NCI-H1417 (cell line): ENCODE measurements around the gene SLC4A1AP.
"Not testable (repeated sequence)": the region's sequence is repeated elsewhere in the genome, so short reads cannot be mapped to it uniquely, and the experiment has no call there.

Source experiments
- DNase-seq, 3 experiments: peaks; one replicate each; lab custom pipeline; 2025; lab: John Stamatoyannopoulos, UW

Gene SLC4A1AP

DNA sequence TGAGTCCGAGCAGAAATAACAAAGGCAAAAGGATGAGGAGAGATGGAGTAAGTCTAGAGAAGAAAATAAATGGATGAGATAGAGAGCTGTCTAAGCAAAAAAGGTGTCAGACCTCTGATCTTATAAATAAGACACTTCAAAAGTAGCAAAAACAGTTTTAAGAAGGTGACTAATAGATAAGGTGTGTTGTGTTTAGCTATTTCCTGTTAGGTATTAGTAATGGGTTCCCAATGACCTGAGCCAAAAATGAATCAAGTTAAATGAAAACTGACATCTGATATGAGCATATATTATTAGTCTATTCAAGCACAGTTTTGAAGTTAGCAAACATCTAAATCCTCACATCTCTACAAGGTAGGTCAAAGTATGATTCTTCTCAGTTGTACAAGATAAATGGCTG, 10.9 kb upstream of the SLC4A1AP start:
- DNase-seq, result no peak

DNA sequence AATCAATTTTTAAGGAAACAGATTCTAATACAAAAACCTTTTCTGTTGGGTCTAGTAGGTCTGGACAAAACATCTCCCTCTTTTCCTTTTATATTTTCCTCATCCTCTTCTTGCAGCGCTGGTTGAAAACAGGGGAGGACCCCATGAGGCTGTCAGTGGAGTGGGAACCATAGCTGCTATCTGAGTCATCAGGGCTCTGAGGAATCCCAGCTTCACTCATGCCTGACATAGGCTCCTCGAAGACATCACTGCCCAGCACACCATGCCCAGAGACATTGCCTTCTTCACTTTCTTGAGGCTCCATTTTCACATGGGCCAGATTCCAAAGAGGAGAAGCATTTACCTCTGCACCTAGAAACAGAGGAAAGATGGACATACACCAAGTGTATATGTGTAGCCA, 10.3 kb upstream of the SLC4A1AP start:
- DNase-seq, result no peak

DNA sequence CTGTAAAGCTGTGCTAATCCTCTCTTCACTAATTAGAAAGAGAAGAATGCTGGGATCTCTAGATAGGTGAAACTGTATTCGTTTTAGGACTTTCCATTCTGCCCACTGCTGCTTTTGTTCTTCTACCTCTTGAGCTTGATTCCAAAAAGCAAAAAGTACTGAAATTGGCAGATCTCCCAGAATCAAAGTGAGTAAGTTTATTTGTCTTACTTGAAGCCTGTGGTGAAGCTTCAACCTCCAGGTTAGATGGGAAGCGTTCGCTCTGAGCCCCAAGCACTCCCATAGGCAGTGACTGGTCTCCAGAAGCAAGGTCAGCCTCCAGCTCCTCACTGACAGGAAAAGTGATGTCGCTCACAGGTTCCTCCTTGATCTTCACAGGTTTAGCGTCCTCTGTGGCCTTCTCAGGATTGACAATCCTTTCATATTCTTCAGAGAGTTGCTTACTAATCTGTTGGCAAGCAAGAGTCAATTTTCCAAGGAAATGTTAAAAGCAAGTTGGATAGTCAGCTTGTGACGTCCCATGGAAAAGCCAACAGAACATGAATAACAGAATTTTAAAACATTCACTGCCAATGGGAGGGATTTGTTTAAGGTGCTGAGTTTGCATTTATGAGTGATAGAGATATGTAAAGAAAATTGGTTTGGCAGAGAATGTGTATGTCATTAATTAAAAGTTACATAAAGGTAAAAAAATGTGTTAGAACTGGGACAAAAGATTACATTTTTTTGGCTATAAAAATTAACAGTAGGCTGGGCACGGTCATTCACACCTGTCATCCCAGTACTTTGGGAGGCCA, 8.3 kb upstream of the SLC4A1AP start:
- no peak for DNase-seq

DNA sequence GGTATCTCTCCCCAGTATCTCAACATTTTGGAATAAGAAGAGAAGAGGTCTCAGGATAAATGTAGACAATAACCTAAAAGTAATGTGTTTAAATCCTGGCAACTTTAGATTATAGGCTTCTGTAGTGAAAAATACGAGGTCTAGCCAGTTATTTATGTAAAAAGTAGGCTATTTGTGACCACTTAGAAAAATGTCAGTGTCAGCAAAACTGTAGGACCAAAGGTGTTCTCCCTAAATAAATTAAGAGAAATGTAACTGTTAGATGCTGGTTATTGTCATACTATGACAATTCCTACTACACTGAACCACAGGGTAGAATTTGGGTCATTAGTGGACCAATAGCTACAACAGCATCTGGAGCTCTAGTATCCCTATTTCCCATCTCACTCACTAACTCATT, 2.3 kb upstream of the SLC4A1AP start:
- no peak for DNase-seq

DNA sequence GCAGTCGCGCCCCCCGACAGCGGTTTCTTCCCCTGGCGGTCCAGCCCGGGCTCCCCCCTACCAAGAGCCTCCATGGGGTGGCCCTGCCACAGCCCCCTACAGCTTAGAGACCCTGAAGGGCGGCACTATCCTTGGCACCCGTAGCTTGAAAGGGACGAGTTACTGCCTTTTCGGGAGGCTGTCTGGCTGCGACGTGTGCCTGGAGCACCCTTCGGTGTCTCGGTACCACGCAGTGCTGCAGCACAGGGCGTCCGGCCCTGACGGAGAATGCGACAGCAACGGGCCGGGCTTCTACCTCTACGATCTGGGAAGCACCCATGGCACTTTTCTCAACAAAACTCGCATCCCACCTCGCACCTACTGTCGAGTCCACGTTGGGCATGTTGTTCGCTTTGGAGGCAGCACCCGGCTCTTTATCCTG, 475 bp downstream of the SLC4A1AP start:
- DNase-seq, result no peak

DNA sequence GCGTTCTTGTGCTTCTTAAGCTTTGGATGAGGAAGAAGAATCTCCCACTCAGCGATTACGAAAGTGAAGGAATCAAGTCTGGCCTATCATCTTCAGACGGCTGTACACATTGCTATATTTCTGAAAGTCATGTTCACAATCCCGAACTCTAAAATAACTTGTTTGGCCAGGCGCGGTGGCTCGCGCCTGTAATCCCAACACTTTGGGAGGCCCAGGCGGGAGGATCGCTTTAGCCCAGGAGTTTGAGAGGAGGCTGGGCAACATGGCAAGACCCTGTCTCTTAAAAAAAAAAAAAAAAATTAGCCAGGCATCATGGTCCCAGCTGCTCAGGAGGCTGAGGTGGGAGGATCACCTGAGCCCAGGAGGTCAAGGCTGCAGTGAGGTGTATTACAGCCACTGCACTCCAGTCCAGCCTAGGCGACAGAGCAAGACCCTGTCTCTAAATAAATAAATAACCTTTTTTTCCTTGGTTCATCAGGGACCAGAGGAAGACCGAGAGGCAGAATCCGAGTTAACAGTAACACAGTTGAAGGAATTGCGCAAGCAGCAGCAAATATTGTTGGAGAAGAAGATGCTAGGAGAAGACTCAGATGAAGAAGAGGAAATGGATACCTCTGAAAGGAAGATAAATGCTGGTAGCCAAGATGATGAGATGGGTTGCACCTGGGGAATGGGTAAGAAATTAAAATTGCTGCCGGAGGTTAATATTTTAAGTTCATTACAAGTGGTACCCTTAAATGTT, 1.1 kb downstream of the SLC4A1AP start:
- DNase-seq, result no peak

DNA sequence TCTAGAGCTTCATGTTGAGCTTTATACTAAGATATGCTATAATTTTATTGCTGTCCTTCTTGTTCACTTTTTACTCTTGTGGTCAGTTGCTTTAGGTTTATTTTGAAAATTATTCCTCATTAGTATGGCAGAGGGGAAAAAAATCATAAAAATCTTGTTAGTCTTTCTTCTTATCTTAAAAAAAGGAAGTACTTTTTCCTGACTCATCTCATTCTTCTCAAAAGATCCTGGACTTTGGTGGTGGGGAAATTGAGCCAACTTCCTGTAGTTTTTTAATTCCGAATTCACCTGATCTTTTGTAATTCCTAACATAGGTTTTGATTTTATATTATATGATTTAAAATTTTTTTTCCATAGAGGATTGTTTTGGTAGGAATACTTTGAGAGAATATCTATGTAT, 3.8 kb downstream of the SLC4A1AP start:
- no peak for DNase-seq

DNA sequence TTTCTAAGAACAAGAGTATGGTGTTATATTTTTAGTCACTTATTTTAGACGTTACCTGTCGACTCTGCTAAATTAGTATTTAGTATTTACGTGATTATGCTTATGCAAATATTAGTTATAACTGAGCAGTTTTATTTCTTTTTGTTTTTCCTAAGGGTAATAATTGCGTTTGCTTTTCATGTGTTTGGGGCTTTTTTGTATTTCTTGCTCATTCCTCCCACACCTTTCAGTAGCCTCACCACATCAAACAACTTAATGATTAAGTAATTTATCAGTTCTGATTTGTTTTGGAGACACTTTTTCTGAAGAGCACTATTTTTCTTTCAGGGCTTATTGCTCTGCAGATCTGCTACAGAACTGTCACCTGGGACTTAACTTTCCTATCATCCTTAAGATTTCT, 7.5 kb downstream of the SLC4A1AP start:
- DNase-seq, result no peak

DNA sequence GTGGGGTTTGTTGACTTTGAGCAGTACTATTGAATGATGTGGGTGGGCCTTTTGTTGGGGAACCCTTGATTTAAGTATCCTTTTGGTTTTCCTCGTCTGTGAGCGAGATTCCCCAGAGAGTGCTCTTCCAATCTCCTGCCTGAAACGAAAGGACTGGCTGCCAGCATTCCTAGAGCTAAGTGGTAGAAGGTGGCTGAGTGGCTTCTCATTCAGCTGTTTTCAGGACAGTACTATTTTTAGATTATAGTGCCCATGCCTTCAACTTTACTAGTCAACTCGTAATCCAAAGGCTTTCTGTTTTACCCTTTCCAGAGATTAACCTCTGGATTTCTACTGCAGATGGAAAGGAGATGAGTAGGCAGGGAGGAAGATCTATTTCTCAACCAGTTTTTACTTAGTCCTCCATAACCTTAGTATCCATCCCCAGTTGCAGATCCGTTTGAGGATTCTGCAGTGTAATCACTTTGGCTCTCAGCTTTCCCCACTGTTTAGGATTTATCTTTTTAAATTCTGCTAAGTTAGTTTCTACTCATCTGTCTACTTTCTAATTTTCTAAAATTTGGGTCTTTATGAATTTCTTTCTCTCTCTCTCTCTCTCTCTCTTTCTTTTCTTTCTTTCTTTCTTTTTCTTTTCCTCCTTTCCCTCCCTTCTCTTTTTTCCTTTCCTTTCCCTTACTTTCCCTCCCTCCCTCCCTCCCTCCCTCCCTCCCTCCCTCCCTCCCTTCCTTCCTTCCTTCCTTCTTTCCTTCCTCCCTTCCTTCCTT, 9.2 kb downstream of the SLC4A1AP start:
- DNase-seq, result peak in 1 of 3 experiments; percentile 75

DNA sequence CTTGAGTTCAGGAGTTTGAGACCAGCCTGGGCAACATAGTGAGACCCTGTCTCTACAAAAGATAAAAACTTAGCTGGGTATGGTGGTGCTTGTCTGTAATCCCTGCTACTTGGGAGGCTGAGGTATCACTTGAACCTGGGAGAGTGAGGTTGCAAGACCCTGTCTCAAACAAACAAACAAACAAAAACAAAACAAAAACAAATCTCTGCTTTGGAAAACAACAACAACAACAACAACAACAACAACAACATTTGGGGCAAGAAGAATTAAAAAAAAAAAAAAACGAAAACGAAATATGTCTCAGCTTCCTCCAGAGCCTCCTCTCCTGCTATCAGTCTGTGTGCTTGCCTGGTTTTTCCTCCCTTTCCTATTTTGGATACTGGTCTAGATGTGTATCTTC, 16.9 kb downstream of the SLC4A1AP start:
- no peak for DNase-seq

DNA sequence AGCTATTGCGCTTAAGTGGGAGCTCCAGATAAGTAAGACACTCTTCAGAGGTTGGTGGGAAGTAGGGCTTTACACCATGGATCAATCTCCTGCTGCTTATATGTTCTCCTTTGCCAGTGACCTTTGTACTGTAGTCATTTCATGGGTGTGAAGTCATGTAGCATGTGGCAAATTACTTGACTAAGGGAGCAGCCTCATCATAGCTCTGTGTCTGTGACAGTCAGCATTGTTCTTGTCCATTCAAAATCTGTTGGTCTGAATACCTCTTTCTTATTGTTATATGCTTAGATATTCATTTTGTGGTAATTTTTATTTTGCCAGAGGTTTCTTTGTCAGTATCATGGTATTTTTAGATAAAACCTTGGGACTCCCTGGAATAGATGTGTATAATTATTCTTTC, 18.2 kb downstream of the SLC4A1AP start:
- DNase-seq, result no peak

DNA sequence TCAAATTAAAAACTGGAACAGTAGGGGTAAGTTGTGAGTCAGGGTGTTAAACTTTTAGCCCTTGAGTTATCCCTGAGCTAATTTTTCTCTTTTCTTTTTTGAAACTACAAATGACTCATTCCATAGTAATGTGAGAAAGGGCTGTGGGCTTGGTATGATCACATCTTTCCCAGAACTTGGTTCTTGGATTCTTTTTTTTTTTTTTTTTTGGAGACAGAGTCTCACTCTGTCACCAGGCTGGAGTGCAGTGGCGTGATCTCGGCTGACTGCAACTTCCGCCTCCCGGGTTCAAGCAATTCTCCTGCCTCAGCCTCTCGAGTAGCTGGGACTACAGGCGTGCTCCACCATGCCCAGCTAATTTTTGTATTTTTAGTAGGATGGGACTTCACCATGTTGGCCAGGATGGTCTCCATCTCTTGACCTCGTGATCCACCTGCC, 18.7 kb downstream of the SLC4A1AP start:
- not testable (repeated sequence) for DNase-seq

DNA sequence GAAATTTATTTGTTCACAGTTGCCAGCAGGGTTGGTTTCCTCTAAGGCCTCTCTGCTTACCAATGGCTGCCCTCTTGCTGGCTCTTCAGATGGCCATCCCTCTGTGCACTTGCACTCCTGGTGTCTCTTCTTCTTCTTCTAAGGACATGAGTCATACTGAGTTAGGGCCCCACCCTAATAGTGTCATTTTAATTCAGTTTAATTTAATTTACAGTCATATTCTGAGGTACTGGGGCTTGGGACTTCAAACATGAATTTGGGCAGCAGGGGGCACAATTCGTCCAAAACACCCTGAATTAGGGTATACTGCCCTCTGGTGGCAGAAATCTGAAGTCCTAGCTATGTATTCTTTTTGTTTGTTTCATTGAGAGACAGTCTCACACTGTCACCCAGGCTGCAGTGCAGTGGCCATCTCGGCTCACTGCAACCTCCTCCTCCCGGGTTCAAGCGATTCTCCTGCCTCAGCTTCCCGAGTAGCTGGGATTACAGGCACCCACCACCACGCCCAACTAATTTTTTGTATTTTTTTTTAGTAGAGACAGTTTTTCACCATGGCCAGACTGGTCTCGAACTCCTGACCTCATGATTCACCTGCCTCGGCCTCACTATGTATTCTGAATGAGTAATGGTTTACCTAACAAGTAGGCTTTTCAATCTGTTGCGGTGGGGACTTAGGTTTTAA, 19.8 kb downstream of the SLC4A1AP start:
- peak; percentile 88 to 98 (median 97) for DNase-seq

DNA sequence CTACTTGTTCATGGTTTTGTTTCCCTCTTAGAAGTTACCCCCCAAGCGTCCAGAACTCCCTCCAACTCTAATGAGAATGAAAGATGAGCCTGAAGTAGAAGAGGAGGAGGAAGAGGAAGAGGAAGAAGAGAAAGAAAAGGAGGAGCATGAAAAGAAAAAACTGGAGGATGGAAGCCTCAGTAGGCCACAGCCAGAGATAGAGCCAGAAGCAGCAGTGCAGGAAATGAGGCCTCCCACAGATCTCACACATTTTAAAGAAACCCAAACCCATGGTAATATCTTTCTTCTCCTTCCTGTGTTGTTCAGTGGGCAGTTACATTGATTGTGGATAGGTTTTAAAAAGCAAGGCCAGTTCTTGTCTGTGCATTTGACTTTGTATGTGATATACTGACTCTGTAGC, 21.3 kb downstream of the SLC4A1AP start:
- DNase-seq, result not testable (repeated sequence)

DNA sequence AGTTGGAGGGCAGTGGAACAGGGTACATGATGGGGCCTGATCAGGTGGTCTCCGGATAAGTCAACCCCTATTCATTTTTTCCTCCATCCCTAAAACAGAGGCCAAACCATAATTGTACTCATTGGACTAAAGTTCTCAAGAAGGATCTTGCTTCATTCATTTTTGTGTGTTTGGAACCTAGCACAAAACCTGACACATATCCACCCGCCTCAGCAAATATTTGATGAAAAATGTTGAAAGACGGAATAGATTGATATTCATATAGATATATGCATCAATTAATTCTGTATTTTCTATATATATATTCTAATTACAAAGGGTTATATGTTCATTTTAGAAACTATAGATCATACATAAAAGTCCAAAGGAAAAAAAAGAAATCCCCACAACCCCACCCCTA, 21.9 kb downstream of the SLC4A1AP start:
- no peak for DNase-seq

DNA sequence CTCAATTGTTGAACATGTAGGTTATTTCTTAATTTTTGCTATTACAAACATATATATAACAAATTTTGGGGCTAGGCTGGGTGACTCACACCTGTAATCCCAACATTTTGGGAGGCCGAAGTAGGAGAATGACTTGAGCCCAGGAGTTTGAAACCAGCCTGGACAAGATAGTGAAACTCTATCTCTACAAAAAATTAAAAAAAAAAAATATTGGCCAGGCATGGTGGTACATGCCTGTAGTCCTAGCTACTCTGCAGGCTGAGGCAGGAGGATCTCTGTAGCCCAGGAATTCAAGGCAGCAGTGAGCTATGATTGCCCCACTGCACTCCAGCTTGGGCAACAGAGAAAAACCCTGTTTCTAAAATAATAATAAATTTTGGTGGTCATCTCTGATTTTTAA, 23.5 kb downstream of the SLC4A1AP start:
- DNase-seq, result no peak

DNA sequence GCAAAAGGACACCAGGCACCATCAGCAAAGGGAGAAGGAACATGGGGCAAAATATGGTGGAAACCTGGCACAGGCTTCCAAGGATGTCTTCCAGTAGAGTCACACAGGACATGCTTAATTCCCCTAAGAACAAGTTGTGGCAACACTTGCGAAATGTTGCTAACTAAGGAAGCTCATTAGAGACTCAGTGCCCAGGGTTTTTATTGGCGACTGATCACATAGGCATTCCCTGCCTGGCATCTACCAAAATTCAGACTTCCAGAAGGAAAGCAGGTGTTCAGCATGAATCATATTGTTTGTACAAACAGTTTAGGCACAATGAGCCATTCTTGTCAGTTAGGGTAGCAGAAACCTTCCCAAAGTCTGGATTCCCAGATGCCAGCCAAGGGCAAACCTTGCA, 25.7 kb downstream of the SLC4A1AP start:
- no peak for DNase-seq

DNA sequence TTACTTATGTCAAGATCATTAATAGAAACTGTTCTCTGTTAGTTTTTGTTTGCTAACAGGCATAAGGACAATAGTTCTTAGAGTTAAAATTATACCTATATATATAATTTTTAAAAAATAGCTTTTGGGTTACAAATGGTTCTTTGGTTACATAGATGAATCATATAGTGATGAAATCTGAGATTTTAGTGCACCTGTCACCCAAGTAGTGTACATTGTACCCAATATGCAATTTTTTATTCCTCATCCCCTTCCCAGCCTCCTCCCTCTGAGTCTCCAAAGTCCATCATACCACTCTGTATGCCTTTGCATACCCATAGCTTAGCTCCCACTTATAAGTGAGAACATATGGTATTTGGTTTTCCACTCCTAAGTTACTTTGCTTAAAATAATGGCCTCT, 26.4 kb downstream of the SLC4A1AP start:
- DNase-seq, result no peak

DNA sequence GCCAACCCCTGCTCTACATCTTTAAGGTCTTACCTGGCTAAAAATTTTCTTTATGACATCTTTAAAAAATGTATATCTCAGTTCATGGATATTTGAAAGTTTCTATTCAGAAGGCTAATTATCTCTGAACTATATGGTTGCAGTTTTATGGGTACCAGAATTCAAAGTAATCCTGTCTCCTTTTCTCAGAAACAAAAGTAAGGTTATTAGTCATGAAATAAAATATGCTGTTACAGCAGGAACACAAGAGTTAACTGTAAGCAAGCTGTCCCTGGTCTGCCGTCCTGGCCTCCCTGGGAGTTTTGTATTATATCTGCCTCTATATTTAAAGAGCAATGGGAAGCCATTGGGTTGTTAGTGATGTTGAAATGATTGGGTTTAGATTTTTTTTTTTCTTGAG, 34.0 kb downstream of the SLC4A1AP start:
- DNase-seq, result no peak

DNA sequence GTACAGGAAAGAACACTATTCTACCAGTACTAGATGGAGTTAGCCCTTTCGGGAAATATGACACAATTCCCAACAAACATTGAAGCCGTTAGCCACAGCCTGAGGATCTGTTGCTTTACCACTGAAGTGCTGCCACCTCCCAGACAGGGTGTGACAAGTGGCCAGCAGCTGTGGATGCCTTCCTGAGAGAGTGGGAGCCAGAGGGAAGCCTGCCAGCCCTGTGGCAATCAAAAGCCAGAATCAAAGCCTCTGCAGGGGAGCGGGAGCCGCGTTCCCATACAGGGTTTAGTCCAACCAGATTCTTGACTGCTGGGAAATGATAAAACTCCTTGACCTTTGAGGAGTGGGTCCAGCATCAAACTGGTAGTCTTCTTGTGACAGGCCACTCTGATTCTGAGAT, 38.0 kb downstream of the SLC4A1AP start:
- DNase-seq, result peak in 2 of 3 experiments; percentile 37 to 70

DNA sequence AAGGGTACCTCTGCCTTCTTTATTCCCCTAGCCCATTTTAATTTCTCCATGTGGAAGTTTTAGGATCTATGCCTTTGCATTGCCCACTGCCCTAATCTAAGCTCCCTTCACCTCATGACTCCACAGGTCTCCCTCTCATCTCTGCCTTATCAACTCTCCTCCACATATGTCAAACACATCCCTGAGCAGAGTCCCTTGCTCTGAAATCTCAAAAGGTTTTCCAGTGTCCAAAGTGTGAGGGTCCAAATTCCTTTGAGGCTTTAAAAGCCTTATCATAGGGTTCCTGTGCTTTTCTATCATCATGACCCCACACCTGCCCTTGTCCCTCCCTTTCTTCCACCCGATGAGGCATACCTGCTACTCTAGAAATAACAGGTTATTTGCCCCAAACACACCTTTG, 38.6 kb downstream of the SLC4A1AP start:
- no peak for DNase-seq
